Neural cell (in vitro differentiated cells): ENCODE results near the gene HECTD1.

Experiments
- RAD21 ChIP-seq: fragments of 450-650 bp; conservative IDR thresholded peaks from 2 replicates; pipeline ENCODE4 v1.6.1; 2014; ENCODE audit warnings: antibody characterized with exemption, mild to moderate bottlenecking, moderate library complexity
- REST ChIP-seq: IDR thresholded peaks from 2 replicates; pipeline ENCODE4 v1.6.1; 2012; ENCODE audit warnings: borderline replicate concordance
- SMC3 ChIP-seq: fragments of 450-650 bp; conservative IDR thresholded peaks from 2 replicates; pipeline ENCODE4 v1.6.1; 2014; ENCODE audit warnings: antibody characterized with exemption, mild to moderate bottlenecking, moderate library complexity; ENCODE audit not compliant: poor library complexity
- TF ChIP-seq, protein P1 (sequence below): fragments of 450-650 bp; IDR thresholded peaks from 2 replicates; pipeline ENCODE4 v1.5.1; 2014; ENCODE audit warnings: antibody characterized with exemption, mild to moderate bottlenecking, moderate library complexity; ENCODE audit not compliant: poor library complexity, severe bottlenecking

- TF ChIP-seq RAD21 (no peak), SMC3 (no peak), REST (no peak)
- TF ChIP-seq, protein P1, sequence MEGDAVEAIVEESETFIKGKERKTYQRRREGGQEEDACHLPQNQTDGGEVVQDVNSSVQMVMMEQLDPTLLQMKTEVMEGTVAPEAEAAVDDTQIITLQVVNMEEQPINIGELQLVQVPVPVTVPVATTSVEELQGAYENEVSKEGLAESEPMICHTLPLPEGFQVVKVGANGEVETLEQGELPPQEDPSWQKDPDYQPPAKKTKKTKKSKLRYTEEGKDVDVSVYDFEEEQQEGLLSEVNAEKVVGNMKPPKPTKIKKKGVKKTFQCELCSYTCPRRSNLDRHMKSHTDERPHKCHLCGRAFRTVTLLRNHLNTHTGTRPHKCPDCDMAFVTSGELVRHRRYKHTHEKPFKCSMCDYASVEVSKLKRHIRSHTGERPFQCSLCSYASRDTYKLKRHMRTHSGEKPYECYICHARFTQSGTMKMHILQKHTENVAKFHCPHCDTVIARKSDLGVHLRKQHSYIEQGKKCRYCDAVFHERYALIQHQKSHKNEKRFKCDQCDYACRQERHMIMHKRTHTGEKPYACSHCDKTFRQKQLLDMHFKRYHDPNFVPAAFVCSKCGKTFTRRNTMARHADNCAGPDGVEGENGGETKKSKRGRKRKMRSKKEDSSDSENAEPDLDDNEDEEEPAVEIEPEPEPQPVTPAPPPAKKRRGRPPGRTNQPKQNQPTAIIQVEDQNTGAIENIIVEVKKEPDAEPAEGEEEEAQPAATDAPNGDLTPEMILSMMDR: no peak
Measured at GRCh38 chr14:31205681-31206535, 1.7 kb downstream of the HECTD1 start.
